RWPE1 (cell line): ENCODE data around the gene MAP1A.

Source experiments
- CTCF ChIA-PET: fragments of 350-600 bp; sonication (Branson Sonifier 250); formaldehyde crosslinking; extraction: SDS; loops from one replicate; lab custom pipeline; 2021; lab: Yijun Ruan, JAX
- POLR2A ChIA-PET: fragments of 400-600 bp; formaldehyde crosslinking; extraction: SDS; loops from one replicate; lab custom pipeline; 2020; ENCODE audit warnings: antibody characterized with exemption; ENCODE audit not compliant: low non-redundant PET; lab: Yijun Ruan, JAX
- DNase-seq: peaks from one replicate; pipeline ENCODE4 v3.0.0; 2012; ENCODE audit warnings: low spot score
- H3K27ac ChIP-seq: fragments of 450-650 bp; 2 replicates; pipeline ENCODE4 v1.5.1; 2017
- TF ChIP-seq, protein P1 (sequence below): fragments of 450-650 bp; conservative IDR thresholded peaks from 2 replicates; pipeline ENCODE4 v1.5.1; 2017; ENCODE audit warnings: low read depth, mild to moderate bottlenecking

Gene MAP1A

DNA sequence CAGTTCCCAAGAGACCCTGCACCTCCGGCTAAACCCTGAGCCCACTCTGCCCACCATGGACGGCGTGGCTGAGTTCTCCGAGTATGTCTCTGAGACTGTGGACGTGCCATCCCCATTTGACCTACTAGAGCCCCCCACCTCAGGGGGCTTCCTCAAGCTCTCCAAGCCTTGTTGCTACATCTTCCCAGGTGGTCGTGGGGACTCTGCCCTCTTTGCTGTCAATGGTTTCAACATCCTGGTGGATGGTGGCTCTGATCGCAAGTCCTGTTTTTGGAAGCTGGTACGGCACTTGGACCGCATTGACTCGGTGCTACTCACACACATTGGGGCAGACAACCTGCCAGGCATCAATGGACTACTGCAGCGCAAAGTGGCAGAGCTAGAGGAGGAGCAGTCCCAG lies 4.0 kb downstream of the MAP1A start:
- DNase-seq = no peak
- TF ChIP-seq, protein P1, sequence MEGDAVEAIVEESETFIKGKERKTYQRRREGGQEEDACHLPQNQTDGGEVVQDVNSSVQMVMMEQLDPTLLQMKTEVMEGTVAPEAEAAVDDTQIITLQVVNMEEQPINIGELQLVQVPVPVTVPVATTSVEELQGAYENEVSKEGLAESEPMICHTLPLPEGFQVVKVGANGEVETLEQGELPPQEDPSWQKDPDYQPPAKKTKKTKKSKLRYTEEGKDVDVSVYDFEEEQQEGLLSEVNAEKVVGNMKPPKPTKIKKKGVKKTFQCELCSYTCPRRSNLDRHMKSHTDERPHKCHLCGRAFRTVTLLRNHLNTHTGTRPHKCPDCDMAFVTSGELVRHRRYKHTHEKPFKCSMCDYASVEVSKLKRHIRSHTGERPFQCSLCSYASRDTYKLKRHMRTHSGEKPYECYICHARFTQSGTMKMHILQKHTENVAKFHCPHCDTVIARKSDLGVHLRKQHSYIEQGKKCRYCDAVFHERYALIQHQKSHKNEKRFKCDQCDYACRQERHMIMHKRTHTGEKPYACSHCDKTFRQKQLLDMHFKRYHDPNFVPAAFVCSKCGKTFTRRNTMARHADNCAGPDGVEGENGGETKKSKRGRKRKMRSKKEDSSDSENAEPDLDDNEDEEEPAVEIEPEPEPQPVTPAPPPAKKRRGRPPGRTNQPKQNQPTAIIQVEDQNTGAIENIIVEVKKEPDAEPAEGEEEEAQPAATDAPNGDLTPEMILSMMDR = no peak
- ChIA-PET POLR2A (no interaction called here), CTCF (no interaction called here)
- no peak overlapping the region for H3K27ac ChIP-seq

DNA sequence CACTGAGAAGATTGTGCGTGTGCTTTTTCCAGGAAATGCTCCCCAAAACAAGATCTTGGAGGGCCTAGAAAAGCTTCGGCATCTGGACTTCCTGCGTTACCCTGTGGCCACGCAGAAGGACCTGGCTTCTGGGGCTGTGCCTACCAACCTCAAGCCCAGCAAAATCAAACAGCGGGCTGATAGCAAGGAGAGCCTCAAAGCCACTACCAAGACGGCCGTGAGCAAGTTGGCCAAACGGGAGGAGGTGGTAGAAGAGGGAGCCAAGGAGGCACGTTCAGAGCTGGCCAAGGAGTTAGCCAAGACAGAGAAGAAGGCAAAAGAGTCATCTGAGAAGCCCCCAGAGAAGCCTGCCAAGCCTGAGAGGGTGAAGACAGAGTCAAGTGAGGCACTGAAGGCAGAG lies 4.8 kb downstream of the MAP1A start:
- POLR2A ChIA-PET = no interaction called here
- CTCF ChIA-PET = interaction anchor here (0.6 to 0.9 kb wide), 2 partner anchors 11 to 21 kb away, joined by 5 to 7 read pairs; no protein-coding TSS in a partner anchor

DNA sequence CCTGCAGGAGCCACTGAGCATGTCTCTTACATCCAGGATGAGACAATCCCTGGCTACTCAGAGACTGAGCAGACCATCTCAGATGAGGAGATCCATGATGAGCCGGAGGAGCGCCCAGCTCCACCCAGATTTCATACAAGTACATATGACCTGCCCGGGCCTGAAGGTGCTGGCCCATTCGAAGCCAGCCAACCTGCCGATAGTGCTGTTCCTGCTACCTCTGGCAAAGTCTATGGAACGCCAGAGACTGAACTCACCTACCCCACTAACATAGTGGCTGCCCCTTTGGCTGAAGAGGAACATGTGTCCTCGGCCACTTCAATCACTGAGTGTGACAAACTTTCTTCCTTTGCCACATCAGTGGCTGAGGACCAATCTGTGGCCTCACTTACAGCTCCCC lies 6.2 kb downstream of the MAP1A start:
- CTCF ChIA-PET = no interaction called here
- TF ChIP-seq, protein P1 = no peak
- POLR2A ChIA-PET = interaction anchor here (0.5 kb wide), 1 partner anchor 9 kb away, joined by 5 read pairs; no protein-coding TSS in a partner anchor
- no peak for DNase-seq
- no peak overlapping the region for H3K27ac ChIP-seq

More for the DNA sequence above, 4.8 kb downstream of the MAP1A start:
- DNase-seq = no peak
- no peak overlapping the region for H3K27ac ChIP-seq
- TF ChIP-seq, protein P1 = no peak

DNA sequence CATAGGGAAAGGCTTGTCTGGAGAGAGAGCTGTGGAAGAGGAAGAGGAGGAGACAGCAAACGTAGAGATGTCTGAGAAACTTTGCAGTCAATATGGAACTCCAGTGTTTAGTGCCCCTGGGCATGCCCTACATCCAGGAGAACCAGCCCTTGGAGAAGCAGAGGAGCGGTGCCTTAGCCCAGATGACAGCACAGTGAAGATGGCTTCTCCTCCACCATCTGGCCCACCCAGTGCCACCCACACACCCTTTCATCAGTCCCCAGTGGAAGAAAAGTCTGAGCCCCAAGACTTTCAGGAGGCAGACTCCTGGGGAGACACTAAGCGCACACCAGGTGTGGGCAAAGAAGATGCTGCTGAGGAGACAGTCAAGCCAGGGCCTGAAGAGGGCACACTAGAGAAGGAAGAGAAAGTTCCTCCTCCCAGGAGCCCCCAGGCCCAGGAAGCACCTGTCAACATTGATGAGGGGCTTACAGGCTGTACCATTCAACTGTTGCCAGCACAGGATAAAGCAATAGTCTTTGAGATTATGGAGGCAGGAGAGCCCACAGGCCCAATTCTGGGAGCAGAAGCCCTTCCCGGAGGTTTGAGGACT lies 6.9 kb downstream of the MAP1A start:
- CTCF ChIA-PET = interaction anchor here (0.6 kb wide), 1 partner anchor 219 kb away, joined by 3 read pairs; no protein-coding TSS in a partner anchor
- TF ChIP-seq, protein P1 = no peak
- H3K27ac ChIP-seq = no peak overlapping the region
- no peak for DNase-seq
- POLR2A ChIA-PET = no interaction called here

DNA sequence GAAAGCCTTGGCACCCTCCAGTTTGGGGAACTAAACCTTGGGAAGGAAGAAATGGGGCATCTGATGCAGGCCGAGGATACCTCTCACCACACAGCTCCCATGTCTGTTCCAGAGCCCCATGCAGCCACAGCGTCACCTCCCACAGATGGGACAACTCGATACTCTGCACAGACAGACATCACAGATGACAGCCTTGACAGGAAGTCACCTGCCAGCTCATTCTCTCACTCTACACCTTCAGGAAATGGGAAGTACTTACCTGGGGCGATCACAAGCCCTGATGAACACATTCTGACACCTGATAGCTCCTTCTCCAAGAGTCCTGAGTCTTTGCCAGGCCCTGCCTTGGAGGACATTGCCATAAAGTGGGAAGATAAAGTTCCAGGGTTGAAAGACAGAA lies 7.7 kb downstream of the MAP1A start:
- TF ChIP-seq, protein P1 = no peak
- CTCF ChIA-PET = no interaction called here
- no peak overlapping the region for H3K27ac ChIP-seq
- POLR2A ChIA-PET = no interaction called here
- DNase-seq = no peak

DNA sequence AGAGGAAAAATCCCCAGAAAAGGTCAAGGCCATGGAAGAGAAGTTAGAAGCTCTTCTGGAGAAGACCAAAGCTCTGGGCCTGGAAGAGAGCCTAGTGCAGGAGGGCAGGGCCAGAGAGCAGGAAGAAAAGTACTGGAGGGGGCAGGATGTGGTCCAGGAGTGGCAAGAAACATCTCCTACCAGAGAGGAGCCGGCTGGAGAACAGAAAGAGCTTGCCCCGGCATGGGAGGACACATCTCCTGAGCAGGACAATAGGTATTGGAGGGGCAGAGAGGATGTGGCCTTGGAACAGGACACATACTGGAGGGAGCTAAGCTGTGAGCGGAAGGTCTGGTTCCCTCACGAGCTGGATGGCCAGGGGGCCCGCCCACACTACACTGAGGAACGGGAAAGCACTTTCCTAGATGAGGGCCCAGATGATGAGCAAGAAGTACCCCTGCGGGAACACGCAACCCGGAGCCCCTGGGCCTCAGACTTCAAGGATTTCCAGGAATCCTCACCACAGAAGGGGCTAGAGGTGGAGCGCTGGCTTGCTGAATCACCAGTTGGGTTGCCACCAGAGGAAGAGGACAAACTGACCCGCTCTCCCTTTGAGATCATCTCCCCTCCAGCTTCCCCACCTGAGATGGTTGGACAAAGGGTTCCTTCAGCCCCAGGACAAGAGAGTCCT lies 9.0 kb downstream of the MAP1A start:
- no peak overlapping the region for H3K27ac ChIP-seq
- ChIA-PET POLR2A (no interaction called here), CTCF (no interaction called here)
- TF ChIP-seq, protein P1 = no peak
- no peak for DNase-seq
